Measurements from ENCODE around the gene ZNF683.
A peak's percentile ranks its signal among the peaks of the same experiment; 100 is the strongest.
"Not testable (repeated sequence)": the region's sequence is repeated elsewhere in the genome, so short reads cannot be mapped to it uniquely, and the experiment has no call there.

ZNF683 gene

GRCh38 chr1:26372611-26373010, at the start of gene ZNF683:
ZNF683 (minus strand) TSS chr1:26372750; CDS start chr1:26368571, 4,179 bp downstream.
- not testable (repeated sequence) for DNase-seq (ENCODE audit: low read depth)

- no peak for DNase-seq (ENCODE audit: low read depth)
Observed at GRCh38 chr1:26419494-26419893, 46.9 kb upstream of the ZNF683 start.

DNA sequence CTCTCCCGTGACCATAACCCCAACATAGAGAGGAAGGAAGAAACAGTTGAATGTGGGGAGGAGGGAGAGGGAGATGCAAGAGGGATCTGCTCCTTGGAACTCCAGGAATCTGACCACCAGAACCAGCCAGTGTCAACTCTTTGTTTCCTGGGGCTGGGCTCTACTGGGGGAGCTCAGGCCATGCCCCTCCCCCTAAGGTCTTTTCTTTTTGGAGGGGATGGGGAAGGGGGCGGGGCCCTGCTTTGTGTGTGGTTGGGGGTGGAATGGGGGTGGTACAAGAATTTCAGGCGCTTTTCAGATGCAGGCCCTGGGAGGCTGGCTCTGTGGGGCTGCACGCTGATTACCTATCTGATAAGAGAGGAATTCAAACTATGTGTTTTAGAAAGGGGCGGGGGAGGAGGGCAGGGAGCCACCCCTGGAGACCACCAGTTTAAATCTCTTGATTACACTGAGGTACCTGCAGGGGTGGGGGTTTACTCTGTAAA, 46.4 kb upstream of the ZNF683 start:
- no peak for DNase-seq (ENCODE audit: low read depth)

DNA sequence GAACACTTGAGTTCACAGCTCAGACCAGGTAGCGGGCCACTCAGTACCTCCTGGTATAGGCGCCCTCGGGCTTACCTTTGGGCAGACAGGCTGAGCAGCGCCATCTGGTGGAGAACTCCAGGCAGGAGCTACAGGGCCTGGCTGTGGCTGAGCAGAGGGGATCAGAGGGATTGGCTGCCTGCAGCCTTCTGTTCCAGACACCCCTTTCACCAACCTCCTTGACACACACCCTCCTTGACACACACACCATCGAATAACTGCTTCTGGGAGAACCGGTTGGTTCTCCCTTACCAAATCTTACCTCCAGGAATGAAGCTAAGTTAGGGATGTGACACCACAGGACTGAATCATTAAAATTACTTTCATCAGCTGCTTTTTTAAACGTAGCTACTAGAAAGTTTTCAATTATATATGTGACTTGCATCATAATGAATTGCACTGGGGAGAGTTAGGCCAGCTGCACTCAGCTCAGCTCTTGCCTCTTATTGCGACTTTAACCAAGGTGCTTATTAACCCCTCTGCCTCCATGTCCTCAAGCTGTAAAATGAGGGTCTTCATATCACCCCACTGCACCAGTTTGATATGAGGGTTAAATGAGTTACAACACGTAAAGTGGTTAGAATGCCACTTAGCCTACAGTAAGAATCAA, 44.7 kb upstream of the ZNF683 start:
- peak; percentile 82 for DNase-seq (ENCODE audit: low read depth)

- no peak for DNase-seq (ENCODE audit: low read depth)
Observed at GRCh38 chr1:26413031-26413430, 40.5 kb upstream of the ZNF683 start.

- DNase-seq (ENCODE audit: low read depth) = no peak
Observed at GRCh38 chr1:26412180-26412840, 39.8 kb upstream of the ZNF683 start.

GRCh38 chr1:26411624-26412074, 39.1 kb upstream of the ZNF683 start:
- DNase-seq (ENCODE audit: low read depth) = no peak

DNA sequence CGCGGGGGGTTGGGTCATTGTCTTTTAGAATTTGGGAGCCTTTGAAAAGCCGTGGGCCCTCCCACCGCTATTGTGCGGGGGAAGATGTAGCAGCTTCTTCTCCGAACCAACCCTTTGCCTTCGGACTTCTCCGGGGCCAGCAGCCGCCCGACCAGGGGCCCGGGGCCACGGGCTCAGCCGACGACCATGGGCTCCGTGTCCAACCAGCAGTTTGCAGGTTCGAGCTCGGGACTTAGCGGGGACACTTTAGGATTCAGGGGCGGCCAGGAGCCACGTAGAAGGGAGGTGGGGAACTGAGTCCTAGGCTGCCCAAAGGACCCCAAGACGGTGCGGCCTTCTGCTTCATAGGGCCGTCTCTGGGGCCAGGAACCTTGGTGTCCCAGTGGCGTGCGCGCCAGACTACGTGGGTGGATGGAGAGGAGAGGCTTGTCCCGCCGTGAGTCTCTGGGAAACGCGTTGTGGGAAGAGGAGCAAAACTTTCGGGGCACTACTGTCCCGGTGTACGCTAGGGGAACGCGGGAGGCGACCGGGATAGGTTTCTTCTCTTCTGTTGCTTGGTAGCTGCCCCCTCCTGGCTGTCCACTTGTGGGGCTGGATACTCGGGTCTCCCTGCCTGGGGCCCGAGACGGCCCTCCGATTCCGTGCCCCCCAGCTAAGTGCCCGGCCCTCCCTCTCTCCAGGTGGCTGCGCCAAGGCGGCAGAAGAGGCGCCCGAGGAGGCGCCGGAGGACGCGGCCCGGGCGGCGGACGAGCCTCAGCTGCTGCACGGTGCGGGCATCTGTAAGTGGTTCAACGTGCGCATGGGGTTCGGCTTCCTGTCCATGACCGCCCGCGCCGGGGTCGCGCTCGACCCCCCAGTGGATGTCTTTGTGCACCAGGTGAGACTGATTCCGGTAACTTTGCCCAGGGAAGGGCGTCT, 38.4 kb upstream of the ZNF683 start, which contains the start of gene LIN28A:
Gene LIN28A, plus strand, starts transcription at position 112 of the 918 bp plus-strand sequence. Its CDS starts 75 bp downstream, at position 187.
- no peak for DNase-seq (ENCODE audit: low read depth)

- DNase-seq (ENCODE audit: low read depth) = no peak
Observed at GRCh38 chr1:26409191-26409807, 36.7 kb upstream of the ZNF683 start.

DNA sequence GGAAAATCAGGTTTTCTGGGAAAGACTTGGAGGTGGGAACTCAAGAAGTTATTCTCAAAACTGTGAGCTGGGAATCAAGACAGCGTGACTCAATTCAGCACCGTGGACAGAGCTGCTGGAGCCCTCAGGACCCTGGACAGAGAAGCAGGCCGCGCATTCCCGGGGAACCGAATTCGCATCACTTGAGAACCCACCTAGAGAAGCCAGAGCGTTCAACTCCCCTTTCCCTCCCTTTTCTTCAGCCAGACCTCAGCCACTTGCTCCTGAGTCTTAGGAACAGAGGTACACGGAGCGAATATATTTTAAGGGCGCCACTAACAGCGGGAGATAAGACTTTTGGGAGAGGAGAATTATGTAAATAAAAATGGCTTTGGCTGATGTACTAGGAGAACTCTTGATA, 36.1 kb upstream of the ZNF683 start:
- DNase-seq (ENCODE audit: low read depth) = peak; percentile 65

DNA sequence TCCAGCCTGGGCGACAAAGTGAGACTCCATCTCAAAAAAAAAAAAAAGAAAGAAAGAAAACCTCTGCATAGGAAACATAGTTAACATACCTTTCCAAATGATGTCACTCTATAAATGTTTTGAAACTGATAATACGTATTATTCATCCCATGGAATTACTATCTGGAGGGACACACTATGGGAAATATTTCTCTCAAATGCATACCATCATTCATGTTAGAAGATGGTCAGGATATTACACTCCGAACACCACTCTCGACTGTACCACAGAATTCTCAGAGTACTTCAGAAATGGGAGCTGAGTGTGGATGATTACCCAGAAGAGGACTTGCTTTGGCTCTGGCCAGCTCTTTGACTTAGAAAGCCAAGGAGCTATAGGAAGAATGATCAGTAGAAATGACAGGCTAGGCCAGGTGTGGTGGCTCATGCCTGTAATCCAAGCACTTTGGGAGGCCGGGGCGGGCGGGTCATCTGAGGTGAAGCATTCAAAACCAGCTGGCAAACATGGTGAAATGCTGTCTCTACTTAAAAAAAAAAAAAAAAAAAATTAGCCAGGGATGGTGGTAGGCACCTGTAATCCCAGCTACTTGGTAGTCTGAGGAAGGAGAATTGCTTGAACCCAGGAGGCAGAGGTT, 32.8 kb upstream of the ZNF683 start:
- DNase-seq (ENCODE audit: low read depth) = no peak

- no peak for DNase-seq (ENCODE audit: low read depth)
Observed at GRCh38 chr1:26404641-26405040, 32.1 kb upstream of the ZNF683 start.

- DNase-seq (ENCODE audit: low read depth) = no peak
Observed at GRCh38 chr1:26403656-26404055, 31.1 kb upstream of the ZNF683 start.

DNA sequence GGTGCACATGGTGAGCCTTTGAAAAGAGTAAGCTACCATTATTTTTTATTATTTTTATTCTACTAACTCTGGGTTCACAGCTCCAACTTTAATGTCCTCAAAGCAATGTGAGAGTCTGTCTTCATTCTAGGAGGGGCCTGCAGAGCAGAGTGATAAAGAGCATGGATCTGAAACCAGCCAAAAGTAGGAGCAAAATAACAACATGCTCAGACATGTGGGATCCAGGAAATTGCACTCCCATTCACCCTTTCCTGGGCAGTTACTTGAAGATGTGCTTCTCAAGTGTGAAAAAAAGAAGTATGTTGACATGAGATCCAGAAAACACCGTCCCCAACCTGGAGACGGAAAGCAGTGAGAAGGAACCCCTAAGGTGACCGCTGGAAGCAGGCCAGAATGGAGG, 29.3 kb upstream of the ZNF683 start:
- DNase-seq (ENCODE audit: low read depth) = no peak

GRCh38 chr1:26399034-26399433, 26.5 kb upstream of the ZNF683 start:
- DNase-seq (ENCODE audit: low read depth) = no peak

- DNase-seq (ENCODE audit: low read depth) = no peak
Observed at GRCh38 chr1:26395754-26396153, 23.2 kb upstream of the ZNF683 start.

DNA sequence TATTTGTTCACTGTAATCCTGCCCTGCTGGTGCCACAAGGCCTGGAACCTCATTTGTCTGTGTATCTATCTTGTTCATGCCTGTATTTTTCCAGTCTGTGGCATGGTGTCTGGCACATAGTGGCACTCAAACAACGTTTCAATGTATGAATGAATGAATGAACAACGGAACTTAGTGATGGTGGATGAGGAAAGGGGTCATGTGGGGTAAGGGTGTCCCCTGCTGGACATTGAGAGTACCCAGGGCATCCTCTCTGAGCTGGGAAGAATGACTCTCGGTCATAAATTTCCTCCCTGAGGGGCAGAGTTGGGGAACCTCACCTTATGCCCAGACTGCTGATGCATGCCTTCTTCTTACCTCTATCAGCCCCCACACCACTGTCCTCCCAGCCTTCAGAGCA, 18.9 kb upstream of the ZNF683 start:
- no peak for DNase-seq (ENCODE audit: low read depth)

GRCh38 chr1:26389604-26390247, 17.2 kb upstream of the ZNF683 start:
- DNase-seq (ENCODE audit: low read depth) = no peak

GRCh38 chr1:26388791-26389445, 16.4 kb upstream of the ZNF683 start:
- no peak for DNase-seq (ENCODE audit: low read depth)

- no peak for DNase-seq (ENCODE audit: low read depth)
Observed at GRCh38 chr1:26387447-26387846, 14.9 kb upstream of the ZNF683 start.

Data from stimulated activated CD8-positive, alpha-beta memory T cell treated with anti-CD3 and anti-CD28 coated beads, Interleukin-12 subunit alpha, Interleukin-12 subunit beta, amount 100 ng/mL, for 1 hour (primary cell).